Fibroblast of lung (primary cell): ENCODE measurements around the gene RTN3. TPM values are rescaled to one million over a fixed set of nuclear protein-coding genes. Genes with fewer than 3 reads are reported as not detected.

Source experiments
- DNase-seq, 2 donors: peaks; one replicate each; pipeline versions ENCODE4 v3.0.0 to v3.0.0-alpha.2; 2010; ENCODE audit warnings: low read depth in 2 of 2
- H2AFZ ChIP-seq: 2 replicates; pipeline ENCODE4 v1.5.1; 2012; ENCODE audit warnings: low read length, control low read depth, inconsistent platforms
- H3K27ac ChIP-seq: 2 replicates; pipeline ENCODE4 v1.5.1; 2011; ENCODE audit warnings: low read length, control low read depth; ENCODE audit not compliant: insufficient read depth
- H3K27me3 ChIP-seq: 2 replicates; pipeline ENCODE4 v1.5.1; 2011; ENCODE audit warnings: mild to moderate bottlenecking, low read length; ENCODE audit not compliant: control insufficient read depth, insufficient read depth
- H3K36me3 ChIP-seq: 2 replicates; pipeline ENCODE4 v1.5.1; 2011; ENCODE audit warnings: low read length; ENCODE audit not compliant: control insufficient read depth, insufficient read depth
- H3K4me1 ChIP-seq: 2 replicates; pipeline ENCODE4 v1.5.1; 2011; ENCODE audit warnings: low read length; ENCODE audit not compliant: control insufficient read depth, insufficient read depth; ENCODE audit errors: extremely low read depth
- H3K4me2 ChIP-seq: 2 replicates; pipeline ENCODE4 v1.5.1; 2011; ENCODE audit warnings: low read length, control low read depth; ENCODE audit not compliant: insufficient read depth; ENCODE audit errors: extremely low read depth
- H3K4me3 ChIP-seq, 4 experiments: fragments of 200-600 bp in 1 of 4; sonication (generic) in 1 of 4; replicated peaks in 1 of 4; 2 replicates each; pipeline ENCODE4 v1.5.1; 2011 to 2016; ENCODE audit warnings: low read length in 4 of 4, low read depth in 3 of 4, mild to moderate bottlenecking in 3 of 4, control low read depth in 2 of 4, inconsistent platforms in 1 of 4, mixed read lengths in 1 of 4; ENCODE audit not compliant: insufficient read depth in 1 of 4; ENCODE audit errors: control extremely low read depth in 1 of 4
- H3K79me2 ChIP-seq: 2 replicates; pipeline ENCODE4 v1.5.1; 2012; ENCODE audit warnings: mild to moderate bottlenecking, low read length, inconsistent platforms; ENCODE audit not compliant: control insufficient read depth, insufficient read depth
- H3K9ac ChIP-seq: 2 replicates; pipeline ENCODE4 v1.5.1; 2011; ENCODE audit warnings: mild to moderate bottlenecking, low read length, control low read depth; ENCODE audit not compliant: insufficient read depth
- H3K9me3 ChIP-seq: 2 replicates; pipeline ENCODE4 v1.5.1; 2012; ENCODE audit warnings: low read depth, low read length; ENCODE audit not compliant: control insufficient read depth, insufficient read depth
- H4K20me1 ChIP-seq: 2 replicates; pipeline ENCODE4 v1.5.1; 2011; ENCODE audit warnings: low read length; ENCODE audit not compliant: control insufficient read depth, insufficient read depth; ENCODE audit errors: extremely low read depth
- EZH2 ChIP-seq: IDR thresholded peaks from 2 replicates; pipeline ENCODE4 v1.5.1; 2012; ENCODE audit warnings: low read length, control low read depth, mild to moderate bottlenecking; ENCODE audit errors: missing control alignments
- polyA plus RNA-seq, 2 donors: library from polyadenylated mRNA; depleted of rRNA in 1 of 2; stranded (reverse) in 1 of 2; unstranded in 1 of 2; fragments of >200 nt; gene quantifications; 2 replicates each; pipeline ENCODE4 v1.2.1, GENCODE V29; 2011 to 2012; ENCODE audit warnings: missing spikeins in 1 of 2
- total RNA-seq: library from RNA; depleted of rRNA; stranded (reverse); fragments of >200 nt; gene quantifications from 2 replicates; pipeline ENCODE4 v1.2.1, GENCODE V29; 2014
- TF ChIP-seq, protein P1 (sequence below), 2 donors: IDR thresholded peaks in 1 of 2; conservative IDR thresholded peaks in 1 of 2; 1 replicate in 1 of 2; 2 replicates in 1 of 2; pipeline ENCODE4 v1.5.1; 2011 to 2012; ENCODE audit warnings: low read length in 2 of 2, control low read depth in 1 of 2, inconsistent platforms in 1 of 2, low read depth in 1 of 2, mild to moderate bottlenecking in 1 of 2

RTN3 gene
- total and polyA plus RNA-seq, 2 donors (not counting 1 experiment from before 2014, with no cell fraction given) = 93.3 to 167 TPM

DNA sequence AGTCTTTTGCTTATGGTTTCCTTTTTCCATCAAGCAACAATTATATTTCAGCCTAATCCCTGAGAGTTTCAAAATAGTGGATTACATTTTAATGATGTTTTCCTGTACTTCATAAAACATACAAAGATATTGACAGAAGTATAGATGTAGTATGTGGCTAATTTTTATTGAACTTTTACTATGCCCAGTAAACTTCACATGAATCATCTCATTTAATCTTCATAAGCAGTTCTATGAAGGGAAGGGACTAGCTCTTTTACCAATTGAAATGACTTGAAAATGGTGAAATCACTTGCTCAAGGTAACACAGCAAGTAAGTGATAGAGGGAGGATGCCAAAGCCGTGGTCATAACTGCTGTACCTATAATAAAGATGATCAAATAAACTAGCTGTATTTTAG lies 27.5 kb downstream of the RTN3 start:
- no peaks in the 10 kb centered on the region for H3K27me3 ChIP-seq
- H2AFZ ChIP-seq = no peak overlapping the region
- H3K79me2 ChIP-seq = peaks cover 26% of the 10 kb centered on the region
- no peaks in the 10 kb centered on the region for H4K20me1 ChIP-seq
- TF ChIP-seq, protein P1, sequence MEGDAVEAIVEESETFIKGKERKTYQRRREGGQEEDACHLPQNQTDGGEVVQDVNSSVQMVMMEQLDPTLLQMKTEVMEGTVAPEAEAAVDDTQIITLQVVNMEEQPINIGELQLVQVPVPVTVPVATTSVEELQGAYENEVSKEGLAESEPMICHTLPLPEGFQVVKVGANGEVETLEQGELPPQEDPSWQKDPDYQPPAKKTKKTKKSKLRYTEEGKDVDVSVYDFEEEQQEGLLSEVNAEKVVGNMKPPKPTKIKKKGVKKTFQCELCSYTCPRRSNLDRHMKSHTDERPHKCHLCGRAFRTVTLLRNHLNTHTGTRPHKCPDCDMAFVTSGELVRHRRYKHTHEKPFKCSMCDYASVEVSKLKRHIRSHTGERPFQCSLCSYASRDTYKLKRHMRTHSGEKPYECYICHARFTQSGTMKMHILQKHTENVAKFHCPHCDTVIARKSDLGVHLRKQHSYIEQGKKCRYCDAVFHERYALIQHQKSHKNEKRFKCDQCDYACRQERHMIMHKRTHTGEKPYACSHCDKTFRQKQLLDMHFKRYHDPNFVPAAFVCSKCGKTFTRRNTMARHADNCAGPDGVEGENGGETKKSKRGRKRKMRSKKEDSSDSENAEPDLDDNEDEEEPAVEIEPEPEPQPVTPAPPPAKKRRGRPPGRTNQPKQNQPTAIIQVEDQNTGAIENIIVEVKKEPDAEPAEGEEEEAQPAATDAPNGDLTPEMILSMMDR (conservative IDR thresholded peaks at IDR 0.05 in 1 of 2, IDR thresholded peaks at IDR 0.05 in 1 of 2; ENCODE audit: low read depth in 1 of 2, low read length in 2 of 2) = no peak
- no peak for TF ChIP-seq EZH2
- no peak overlapping the region for H3K4me2 ChIP-seq
- no peak overlapping the region for H3K9ac ChIP-seq
- no peaks in the 10 kb centered on the region for H3K9me3 ChIP-seq
- peaks cover 2% of the 10 kb centered on the region for H3K4me1 ChIP-seq
- no peak overlapping the region for H3K27ac ChIP-seq
- no peaks in the 10 kb centered on the region for H3K36me3 ChIP-seq
- DNase-seq = no peak
- no peak overlapping the region for H3K4me3 ChIP-seq

- Histone ChIP-seq H3K27me3 (no peaks in the 10 kb centered on the region), H3K4me1 (peaks cover 2% of the 10 kb centered on the region), H2AFZ (no peak overlapping the region), H3K36me3 (no peaks in the 10 kb centered on the region), H3K4me2 (peak overlapping the region; percentile 8), H3K27ac (no peak overlapping the region), H3K79me2 (peaks cover 26% of the 10 kb centered on the region), H3K4me3 (no peak overlapping the region), H3K9me3 (no peaks in the 10 kb centered on the region), H4K20me1 (no peaks in the 10 kb centered on the region), H3K9ac (no peak overlapping the region)
- peak; percentile 15 to 19 for DNase-seq
- TF ChIP-seq, protein P1 (conservative IDR thresholded peaks at IDR 0.05 in 1 of 2, IDR thresholded peaks at IDR 0.05 in 1 of 2; ENCODE audit: low read depth in 1 of 2, low read length in 2 of 2) = no peak
- TF ChIP-seq EZH2 = no peak
Measured at GRCh38 chr11:63709336-63709884, 28.1 kb downstream of the RTN3 start.

DNA sequence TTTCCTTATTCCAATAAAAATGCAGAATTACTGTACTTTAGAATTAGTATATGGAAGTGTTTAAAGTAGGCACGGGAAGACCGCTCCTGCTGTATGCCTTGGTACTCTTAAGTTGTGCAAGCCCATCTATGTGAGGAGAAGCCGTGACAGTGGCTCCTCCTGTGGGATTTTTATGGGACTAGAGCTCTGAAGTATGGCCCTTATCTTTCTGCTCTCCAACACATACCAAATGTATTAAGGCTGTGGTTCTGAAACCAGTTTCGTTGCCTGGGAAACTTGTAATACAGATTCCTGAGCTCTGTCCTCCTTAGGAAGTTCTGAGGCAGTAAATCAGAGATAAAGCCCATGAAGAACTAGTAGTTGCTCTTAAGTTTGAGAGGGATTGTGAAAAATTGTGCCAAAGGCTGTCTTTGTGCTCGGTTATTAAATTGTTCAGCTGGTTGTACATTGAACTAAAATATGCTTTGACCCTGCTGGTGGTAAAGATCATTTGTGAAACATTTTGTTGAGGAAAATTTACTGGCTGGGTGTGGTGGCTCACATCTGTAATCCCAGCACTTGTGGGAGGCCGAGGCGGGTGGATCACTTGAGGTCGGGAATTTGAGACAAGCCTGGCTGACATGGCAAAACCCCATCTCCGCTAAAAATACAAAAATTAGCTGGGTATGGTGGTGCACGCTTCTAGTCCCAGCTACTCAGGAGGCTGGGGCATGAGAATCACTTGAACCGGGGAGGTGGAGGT lies 29.3 kb downstream of the RTN3 start:
- H3K27ac ChIP-seq = peak overlapping the region; percentile 34
- H3K4me1 ChIP-seq = no peaks in the 10 kb centered on the region
- H3K79me2 ChIP-seq = peaks cover 20% of the 10 kb centered on the region
- H2AFZ ChIP-seq = no peak overlapping the region
- H3K36me3 ChIP-seq = no peaks in the 10 kb centered on the region
- H4K20me1 ChIP-seq = no peaks in the 10 kb centered on the region
- no peaks in the 10 kb centered on the region for H3K27me3 ChIP-seq
- TF ChIP-seq, protein P1 (conservative IDR thresholded peaks at IDR 0.05 in 1 of 2, IDR thresholded peaks at IDR 0.05 in 1 of 2; ENCODE audit: low read depth in 1 of 2, low read length in 2 of 2) = peak in 1 of 2 donors; percentile 25
- no peak for TF ChIP-seq EZH2
- no peaks in the 10 kb centered on the region for H3K9me3 ChIP-seq
- H3K4me3 ChIP-seq = no peak overlapping the region
- H3K9ac ChIP-seq = no peak overlapping the region
- peak; percentile 82 to 89 for DNase-seq
- no peak overlapping the region for H3K4me2 ChIP-seq
